ENCODE data around the gene S100PBP. TPM values are rescaled to one million over a fixed set of nuclear protein-coding genes. Genes with fewer than 3 reads are reported as not detected.

S100PBP gene
- total and polyA plus RNA-seq, 9 of the 15 experiments (the other 6 are each of a cell fraction or from before 2014, with no cell fraction given) = 22.9 to 60.2 (median 32.9) TPM

GRCh38 chr1:32884726-32885125, 67.3 kb downstream of the S100PBP start (continued):
- TF ChIP-seq CEBPZ (IDR thresholded peaks at IDR 0.05; ENCODE audit: borderline replicate concordance, low read depth, low read length) = no peak
- no peak for TF ChIP-seq ZNF507 (tag; conservative IDR thresholded peaks at IDR 0.05)
- no peak for TF ChIP-seq CXXC5 (CRISPR knock-in tag; IDR thresholded peaks at IDR 0.05)
- TF ChIP-seq ZNF124 (CRISPR knock-in tag; IDR thresholded peaks at IDR 0.05) = no peak
- TF ChIP-seq, protein P1, sequence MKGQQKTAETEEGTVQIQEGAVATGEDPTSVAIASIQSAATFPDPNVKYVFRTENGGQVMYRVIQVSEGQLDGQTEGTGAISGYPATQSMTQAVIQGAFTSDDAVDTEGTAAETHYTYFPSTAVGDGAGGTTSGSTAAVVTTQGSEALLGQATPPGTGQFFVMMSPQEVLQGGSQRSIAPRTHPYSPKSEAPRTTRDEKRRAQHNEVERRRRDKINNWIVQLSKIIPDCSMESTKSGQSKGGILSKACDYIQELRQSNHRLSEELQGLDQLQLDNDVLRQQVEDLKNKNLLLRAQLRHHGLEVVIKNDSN (CRISPR knock-in tag; IDR thresholded peaks at IDR 0.05) = no peak
- no peak for TF ChIP-seq SLC30A9 (CRISPR knock-in tag; IDR thresholded peaks at IDR 0.05)
- TF ChIP-seq TAF15 (IDR thresholded peaks at IDR 0.05; ENCODE audit: low read depth, low read length) = no peak
- no peak for TF ChIP-seq POLR2B (IDR thresholded peaks at IDR 0.05; ENCODE audit: low read depth, partially characterized antibody)
- TF ChIP-seq, protein P2, sequence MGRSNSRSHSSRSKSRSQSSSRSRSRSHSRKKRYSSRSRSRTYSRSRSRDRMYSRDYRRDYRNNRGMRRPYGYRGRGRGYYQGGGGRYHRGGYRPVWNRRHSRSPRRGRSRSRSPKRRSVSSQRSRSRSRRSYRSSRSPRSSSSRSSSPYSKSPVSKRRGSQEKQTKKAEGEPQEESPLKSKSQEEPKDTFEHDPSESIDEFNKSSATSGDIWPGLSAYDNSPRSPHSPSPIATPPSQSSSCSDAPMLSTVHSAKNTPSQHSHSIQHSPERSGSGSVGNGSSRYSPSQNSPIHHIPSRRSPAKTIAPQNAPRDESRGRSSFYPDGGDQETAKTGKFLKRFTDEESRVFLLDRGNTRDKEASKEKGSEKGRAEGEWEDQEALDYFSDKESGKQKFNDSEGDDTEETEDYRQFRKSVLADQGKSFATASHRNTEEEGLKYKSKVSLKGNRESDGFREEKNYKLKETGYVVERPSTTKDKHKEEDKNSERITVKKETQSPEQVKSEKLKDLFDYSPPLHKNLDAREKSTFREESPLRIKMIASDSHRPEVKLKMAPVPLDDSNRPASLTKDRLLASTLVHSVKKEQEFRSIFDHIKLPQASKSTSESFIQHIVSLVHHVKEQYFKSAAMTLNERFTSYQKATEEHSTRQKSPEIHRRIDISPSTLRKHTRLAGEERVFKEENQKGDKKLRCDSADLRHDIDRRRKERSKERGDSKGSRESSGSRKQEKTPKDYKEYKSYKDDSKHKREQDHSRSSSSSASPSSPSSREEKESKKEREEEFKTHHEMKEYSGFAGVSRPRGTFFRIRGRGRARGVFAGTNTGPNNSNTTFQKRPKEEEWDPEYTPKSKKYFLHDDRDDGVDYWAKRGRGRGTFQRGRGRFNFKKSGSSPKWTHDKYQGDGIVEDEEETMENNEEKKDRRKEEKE (IDR thresholded peaks at IDR 0.05; ENCODE audit: borderline replicate concordance in 1 of 2, control insufficient read depth in 1 of 2, low read depth in 2 of 2, low read length in 1 of 2) = no peak
- TF ChIP-seq NUFIP1 (IDR thresholded peaks at IDR 0.05; ENCODE audit: partially characterized antibody) = no peak
- TF ChIP-seq, protein P3, sequence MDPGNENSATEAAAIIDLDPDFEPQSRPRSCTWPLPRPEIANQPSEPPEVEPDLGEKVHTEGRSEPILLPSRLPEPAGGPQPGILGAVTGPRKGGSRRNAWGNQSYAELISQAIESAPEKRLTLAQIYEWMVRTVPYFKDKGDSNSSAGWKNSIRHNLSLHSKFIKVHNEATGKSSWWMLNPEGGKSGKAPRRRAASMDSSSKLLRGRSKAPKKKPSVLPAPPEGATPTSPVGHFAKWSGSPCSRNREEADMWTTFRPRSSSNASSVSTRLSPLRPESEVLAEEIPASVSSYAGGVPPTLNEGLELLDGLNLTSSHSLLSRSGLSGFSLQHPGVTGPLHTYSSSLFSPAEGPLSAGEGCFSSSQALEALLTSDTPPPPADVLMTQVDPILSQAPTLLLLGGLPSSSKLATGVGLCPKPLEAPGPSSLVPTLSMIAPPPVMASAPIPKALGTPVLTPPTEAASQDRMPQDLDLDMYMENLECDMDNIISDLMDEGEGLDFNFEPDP (CRISPR knock-in tag; IDR thresholded peaks at IDR 0.05) = no peak

Measured in K562 (cell line).